HG02763 (cell line): Measurements from ENCODE around the gene SGK2.

ENCODE experiments used
- ATAC-seq: cut with Tn5 transposase; IDR thresholded peaks from one replicate; pipeline ENCODE4 v1.9.1; 2021; ENCODE audit warnings: mild to moderate bottlenecking, moderate library complexity; ENCODE audit not compliant: unreplicated experiment

SGK2 gene

DNA sequence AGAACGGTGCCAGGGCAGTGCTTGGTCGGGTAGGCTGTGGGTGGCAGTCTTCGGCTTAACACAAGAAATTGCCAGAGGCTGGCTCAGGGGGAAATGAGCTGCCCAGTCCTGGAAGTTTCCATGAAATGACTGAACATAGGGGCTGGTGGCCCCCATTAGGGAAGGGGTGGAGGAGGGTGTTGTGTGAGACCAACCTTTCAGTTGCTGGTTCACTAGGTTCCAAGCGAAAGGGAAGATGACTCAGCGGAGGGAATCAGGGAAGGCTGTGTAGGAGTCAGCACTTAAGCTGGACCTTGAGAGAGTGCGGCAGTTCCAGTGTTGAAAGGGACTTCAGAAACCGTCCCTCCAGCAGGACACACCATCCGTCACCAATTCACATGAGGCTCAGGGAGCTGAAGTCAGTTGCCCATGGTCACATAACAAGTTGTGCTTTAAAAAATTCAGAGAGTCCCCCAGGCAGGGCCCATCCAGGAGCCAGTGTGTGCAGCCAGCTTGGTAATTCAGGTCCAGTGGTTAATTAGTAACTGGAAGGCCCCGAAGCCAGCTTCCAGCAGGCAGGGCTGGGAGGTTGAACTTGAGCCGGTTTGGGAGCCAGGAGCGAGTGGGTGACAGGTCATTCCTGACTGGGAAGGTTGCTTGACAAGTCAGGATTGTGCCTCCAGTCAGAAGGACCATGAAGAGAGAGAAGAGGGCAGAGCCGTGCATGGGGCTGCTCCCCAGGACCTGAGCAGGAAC is at the start of gene SGK2:
Gene SGK2 (plus strand): TSS at position 616 of the 735 bp plus-strand sequence. CDS start 7,469 bp downstream, outside the sequence.
- ATAC-seq = no peak

DNA sequence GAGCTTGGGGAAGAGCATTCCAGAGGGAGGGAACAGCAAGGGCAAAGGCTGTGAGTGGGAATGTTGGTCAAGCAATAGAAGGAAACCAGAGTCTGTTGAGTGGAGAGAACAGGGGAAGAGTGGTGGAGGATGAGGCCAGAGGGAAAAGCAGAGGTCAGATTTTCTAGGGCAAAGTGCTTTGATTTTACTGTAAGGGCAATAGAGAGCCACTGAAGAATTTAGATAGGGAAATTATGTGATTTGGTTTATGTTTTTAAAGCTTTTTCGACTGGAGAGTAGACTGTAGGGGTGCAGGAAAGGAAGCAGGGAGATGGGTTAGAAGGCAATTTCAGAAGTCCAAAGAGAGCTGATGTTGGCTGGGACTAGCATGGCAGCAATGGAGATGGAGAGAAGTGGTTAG is 46.9 kb upstream of the SGK2 start:
- ATAC-seq = no peak

DNA sequence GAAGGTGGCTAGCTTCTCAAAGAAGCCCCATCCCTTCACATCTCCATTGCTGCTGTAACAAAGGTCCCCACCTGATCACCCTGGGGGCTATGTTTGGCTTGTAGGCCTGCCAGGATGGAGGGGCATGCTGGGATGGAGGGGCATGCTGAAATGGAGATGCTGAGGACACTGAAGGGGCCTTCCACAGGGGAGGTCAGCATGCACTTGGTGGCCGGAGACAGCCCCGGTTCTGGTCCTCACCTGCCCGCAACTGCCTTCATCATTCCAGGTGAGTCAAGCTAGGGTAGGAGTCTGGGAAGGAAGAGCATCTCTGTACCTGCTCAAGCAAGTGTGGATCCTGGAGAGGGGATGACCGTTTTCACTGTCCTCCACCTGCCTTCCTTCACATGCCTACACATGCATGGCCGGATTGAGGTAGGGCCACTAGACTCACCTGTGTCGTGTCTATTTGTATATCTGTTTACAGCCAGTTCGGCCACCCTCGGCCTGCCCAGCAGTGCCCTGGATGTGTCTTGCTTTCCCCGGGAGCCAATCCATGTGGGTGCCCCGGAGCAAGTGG is 45.4 kb upstream of the SGK2 start:
- peak; percentile 1 for ATAC-seq

DNA sequence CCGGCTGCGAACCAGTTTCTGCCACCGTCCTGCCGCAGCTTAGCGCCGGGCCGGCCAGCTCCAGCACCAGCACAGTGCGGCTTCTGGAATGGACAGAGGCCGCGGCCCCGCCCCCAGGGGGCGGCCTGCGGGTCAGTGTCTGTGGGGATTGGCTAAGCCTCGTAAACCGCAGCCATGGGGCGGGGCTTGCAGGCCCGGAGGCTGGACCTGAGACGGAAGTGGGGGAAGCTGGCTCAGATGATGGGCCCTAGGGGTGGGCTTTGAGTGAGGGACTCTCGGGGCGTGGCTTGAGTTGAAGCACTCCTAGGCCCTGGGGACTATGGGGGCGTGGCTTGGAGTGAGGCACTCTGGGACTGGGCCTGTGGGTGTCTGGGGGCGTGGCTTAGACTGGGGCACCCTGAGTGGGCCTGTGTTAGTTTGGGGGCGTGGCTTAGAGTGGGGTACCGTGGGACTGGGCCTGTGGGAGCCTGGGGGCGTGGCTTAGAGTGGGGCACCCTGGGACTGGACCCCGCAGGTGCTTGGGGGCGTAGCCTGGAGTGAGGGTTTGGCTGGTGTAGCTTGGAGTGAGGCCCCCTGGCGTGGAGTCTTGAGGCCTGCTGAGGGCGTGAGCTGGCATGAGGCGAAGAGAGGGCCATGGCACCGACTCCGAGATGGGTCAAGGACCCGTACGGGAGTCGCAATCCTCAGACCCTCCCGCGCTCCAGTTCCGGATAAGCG is 44.7 kb upstream of the SGK2 start:
- peak; percentile 79 for ATAC-seq

GRCh38 chr20:43514648-43514999 is 44.2 kb upstream of the SGK2 start:
- ATAC-seq = peak; percentile 12

DNA sequence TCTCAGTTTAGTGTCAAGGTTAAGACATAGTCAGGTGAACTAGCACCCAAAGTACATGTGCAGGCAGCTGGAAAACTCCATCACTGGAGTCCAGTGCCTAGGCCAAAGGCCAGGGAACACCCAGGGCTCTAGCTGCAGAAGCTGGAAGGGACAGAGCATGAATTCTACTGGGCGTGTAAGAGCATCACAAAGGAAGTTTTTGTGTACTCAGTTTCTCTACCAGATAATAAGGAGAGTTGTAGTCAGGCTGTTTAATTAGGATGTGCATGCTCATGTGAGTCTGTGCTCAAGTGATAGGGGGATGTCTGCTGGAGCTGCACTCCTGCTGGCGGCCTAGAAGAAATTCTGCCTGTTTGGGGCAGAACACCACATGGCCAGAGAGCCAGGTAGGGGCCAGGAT is 43.2 kb upstream of the SGK2 start:
- no peak for ATAC-seq

DNA sequence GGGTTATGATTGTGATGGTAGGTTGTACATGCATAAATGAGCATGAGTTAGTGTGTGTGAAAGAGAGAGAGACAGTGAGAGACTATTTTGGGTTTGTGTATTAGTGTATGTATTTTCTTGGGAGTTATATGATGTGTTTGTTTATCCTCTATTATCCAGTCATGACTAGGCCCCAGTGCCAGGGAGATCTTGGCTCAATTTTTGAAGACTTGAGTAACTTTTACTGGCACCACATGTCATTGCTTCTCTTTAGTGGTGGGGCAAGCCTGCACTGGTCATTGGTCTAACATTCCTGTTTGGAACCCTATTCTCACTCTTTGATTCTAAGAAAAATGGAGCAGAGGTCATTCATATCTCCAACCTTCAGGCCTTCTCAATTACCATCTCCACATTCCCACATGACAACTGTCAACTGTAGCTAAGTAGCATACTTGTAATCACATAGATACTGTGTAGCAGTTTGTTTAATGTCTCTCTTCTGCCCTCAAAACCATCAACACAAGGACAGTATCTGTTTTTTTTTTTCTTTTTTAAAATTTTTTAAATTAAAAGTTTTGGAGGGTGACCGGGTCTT is 42.5 kb upstream of the SGK2 start:
- no peak for ATAC-seq

DNA sequence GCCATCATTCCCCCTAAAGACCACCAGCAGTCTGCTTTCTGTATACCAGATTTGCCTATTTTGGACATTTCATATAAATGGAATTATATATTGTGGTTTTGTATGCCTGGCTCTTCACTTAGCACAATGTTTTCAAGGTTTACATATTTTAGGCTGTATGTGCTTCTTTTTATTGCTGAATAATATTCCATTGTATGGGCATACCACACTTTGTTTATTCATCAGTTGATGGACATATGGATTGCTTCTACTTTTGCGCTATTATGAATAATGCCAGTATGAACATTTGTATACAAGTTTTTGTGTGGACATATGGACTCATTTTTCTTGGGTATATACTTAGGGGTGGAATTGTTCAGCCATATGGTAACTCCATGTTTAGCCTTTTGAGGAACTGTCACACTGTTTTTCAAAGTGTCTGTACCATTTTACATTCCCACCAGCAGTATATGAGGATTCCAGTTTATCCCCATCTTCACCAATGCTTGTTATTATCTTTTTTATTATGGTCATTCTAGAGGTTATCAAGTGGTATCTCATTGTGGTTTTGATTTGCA is 38.7 kb upstream of the SGK2 start:
- ATAC-seq = no peak

DNA sequence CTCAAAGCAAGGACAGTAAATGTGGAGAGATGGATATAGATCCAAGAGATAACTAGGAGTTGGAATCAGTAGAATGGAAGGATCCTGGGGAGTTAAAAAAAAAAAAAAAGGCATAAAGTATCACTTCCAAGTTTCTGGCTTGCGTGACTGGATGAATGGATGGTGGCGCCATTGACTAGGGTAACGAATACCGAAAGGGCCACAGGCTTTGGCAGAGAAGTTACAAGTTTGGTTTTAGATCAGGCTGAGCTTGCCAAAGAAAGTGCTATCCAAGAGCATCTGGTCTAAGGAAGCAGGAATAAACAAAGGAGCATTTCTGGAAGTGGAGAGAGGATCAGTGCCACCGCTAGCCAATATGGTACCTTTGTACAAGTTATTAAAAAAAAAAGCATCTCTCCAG is 33.8 kb upstream of the SGK2 start:
- ATAC-seq = no peak

- no peak for ATAC-seq
These were observed 30.5 kb upstream of the SGK2 start for GRCh38 chr20:43528258-43528875.

GRCh38 chr20:43529051-43529450 is 29.8 kb upstream of the SGK2 start:
- no peak for ATAC-seq

DNA sequence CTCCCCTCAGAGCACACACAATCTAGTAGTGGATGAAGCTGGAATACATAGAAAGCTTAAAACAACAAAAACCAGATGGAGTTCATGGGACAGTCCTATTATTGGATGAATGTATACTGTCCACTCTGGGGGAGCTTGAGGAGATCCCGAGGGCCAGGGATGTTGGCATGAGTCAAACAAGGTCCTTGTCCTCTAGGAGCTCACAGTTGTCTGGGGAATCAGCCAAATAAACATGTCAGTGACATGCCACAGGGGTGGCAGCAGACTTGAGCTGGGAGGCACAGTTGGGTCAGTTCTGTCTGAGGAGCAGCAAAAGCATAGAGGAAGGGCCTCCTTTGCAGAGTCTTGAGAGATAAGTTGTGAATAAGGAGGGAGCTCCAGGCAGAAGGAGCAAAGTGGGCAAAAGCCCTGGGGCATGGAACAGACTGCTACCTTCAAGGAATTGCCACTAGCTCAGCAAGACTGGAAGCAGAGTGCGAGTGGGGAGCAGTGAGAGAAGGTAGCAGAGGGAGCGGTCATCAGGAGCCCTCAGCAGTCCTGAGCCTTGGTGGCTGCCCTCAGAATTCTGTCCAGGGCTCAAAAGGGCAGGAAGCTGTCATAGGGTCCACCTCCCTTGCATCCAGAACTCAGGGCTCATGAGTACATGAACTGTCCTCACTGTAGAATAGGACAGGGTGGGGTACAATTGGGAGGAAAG is 29.2 kb upstream of the SGK2 start:
- ATAC-seq = no peak

DNA sequence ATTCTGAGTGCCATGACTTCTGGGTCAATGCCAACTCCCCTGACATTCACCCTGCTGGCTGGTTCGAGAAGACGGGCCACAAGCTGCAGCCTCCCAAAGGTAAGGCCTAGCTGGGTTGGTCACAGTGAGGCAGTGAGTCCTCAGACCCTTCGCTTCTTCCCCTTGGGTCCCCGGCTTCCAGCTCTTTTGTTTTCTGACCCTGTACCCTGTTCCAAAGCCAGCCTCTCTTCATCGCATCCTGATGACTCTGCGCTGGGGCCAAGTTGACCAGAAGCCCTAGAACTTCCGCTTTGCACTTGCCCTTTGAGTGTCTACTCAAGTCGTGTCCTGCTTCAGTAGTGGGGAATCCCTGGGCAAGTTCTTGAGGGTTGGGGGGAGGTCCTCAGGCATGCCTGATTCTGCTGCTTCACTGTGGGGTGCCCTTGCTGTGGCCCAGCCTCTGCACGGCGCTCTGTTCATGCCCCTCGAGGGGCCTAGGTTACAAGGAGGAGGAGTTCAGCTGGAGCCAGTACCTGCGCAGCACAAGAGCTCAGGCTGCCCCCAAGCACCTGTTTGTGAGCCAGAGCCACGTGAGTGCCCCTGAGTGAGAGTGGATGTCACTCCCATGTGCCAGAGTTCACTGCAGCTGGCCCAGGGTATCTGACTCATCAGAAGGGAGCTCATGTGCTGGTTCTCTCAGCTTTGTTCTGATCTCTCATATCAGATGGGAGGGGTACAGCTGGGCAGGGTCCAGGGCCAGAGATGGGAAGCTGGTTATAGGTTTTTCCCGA is 28.3 kb upstream of the SGK2 start:
- no peak for ATAC-seq

DNA sequence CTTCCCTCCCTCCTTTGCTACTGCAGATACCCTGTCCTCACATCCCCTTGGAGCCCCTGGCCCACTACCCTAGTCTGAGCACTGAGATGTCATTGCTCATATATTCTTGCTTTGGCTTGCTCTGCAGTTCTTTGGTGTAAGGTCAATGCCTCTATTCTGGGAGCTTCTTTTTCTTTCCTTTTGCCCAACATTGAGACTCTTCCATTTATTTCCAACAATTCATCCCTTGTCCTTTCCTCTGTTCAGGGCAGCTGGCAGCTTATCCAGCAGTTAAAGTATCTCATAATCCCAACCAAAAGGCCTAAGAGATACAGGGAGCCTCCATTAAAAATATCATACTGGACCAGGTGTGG is 27.8 kb upstream of the SGK2 start:
- ATAC-seq = no peak

- no peak for ATAC-seq
These were observed 26.3 kb upstream of the SGK2 start for GRCh38 chr20:43532416-43533055.

DNA sequence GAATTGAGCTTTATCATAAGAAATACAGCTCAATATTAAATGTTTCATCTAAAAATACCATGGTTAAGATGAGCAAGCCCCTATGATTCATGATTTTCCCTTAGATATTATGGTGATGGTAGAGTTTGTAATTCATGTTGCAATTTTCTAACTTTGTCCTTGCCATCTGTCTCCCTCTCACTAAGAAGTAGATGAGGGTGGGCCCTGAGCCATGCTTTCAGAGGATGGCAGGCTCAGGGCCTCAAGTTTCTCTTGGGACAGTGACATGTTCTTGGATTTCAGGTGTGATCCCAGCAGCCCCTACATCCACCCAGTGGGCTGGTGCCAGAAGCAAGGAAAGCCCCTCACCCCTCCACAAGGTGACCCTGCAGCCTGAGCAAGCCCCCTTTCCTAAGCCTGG is 25.8 kb upstream of the SGK2 start:
- no peak for ATAC-seq

GRCh38 chr20:43534016-43534415 is 24.8 kb upstream of the SGK2 start:
- no peak for ATAC-seq

GRCh38 chr20:43534791-43535350 is 24.0 kb upstream of the SGK2 start:
- ATAC-seq = no peak

GRCh38 chr20:43535370-43536004 is 23.3 kb upstream of the SGK2 start:
- no peak for ATAC-seq
